Keratinocyte (primary cell): ENCODE data around the gene CDCP1. TPM values are rescaled to one million over a fixed set of nuclear protein-coding genes. Genes with fewer than 3 reads are reported as not detected.
A peak's percentile ranks its signal among the peaks of the same experiment; 100 is the strongest.

ENCODE experiments used
- DNase-seq: peaks from one replicate; pipeline ENCODE4 v3.0.0-alpha.2; 2011; ENCODE audit warnings: low read depth, missing footprints, low spot score
- FAIRE-seq: peaks from 2 replicates; lab custom pipeline; 2011; peaks lifted over from hg19 to GRCh38; lab: Jason Lieb, UNC
- H2AFZ ChIP-seq: 2 replicates; pipeline ENCODE4 v1.6.0; 2012; ENCODE audit warnings: low read length, control low read depth, inconsistent platforms; ENCODE audit not compliant: control insufficient read depth
- H3K27ac ChIP-seq: 2 replicates; pipeline ENCODE4 v1.5.1; 2011; ENCODE audit warnings: low read length; ENCODE audit not compliant: control insufficient read depth, insufficient read depth
- H3K27me3 ChIP-seq: 3 replicates; pipeline ENCODE4 v1.6.0; 2011; ENCODE audit warnings: low read length; ENCODE audit not compliant: control insufficient read depth, insufficient read depth; ENCODE audit errors: extremely low read depth
- H3K36me3 ChIP-seq, 2 experiments: 2 replicates in 1 of 2; 3 replicates in 1 of 2; pipeline ENCODE4 v1.5.1; 2011; ENCODE audit warnings: low read length in 2 of 2, mild to moderate bottlenecking in 1 of 2; ENCODE audit not compliant: control insufficient read depth in 2 of 2, insufficient read depth in 2 of 2; ENCODE audit errors: extremely low read depth in 1 of 2
- H3K4me1 ChIP-seq: 3 replicates; pipeline ENCODE4 v1.5.1; 2011; ENCODE audit warnings: low read length; ENCODE audit not compliant: control insufficient read depth, insufficient read depth; ENCODE audit errors: extremely low read depth
- H3K4me2 ChIP-seq: 3 replicates; pipeline ENCODE4 v1.6.0; 2011; ENCODE audit warnings: low read depth, low read length; ENCODE audit not compliant: control insufficient read depth, insufficient read depth; ENCODE audit errors: extremely low read depth
- H3K4me3 ChIP-seq, 3 experiments: fragments of 200-600 bp in 1 of 3; sonication (generic) in 1 of 3; 2 replicates in 2 of 3; 3 replicates in 1 of 3; pipeline ENCODE4 v1.5.1; 2011 to 2016; ENCODE audit warnings: low read length in 3 of 3, mild to moderate bottlenecking in 3 of 3, control low read depth in 2 of 3, inconsistent platforms in 1 of 3, low read depth in 1 of 3, mixed read lengths in 1 of 3, mixed run types in 1 of 3, moderate library complexity in 1 of 3; ENCODE audit not compliant: control insufficient read depth in 2 of 3, insufficient read depth in 2 of 3; ENCODE audit errors: extremely low read depth in 1 of 3
- H3K79me2 ChIP-seq: 2 replicates; pipeline ENCODE4 v1.6.0; 2012; ENCODE audit warnings: low read length; ENCODE audit not compliant: control insufficient read depth, insufficient read depth
- H3K9ac ChIP-seq: 3 replicates; pipeline ENCODE4 v1.6.0; 2011; ENCODE audit warnings: low read length; ENCODE audit not compliant: control insufficient read depth, insufficient read depth; ENCODE audit errors: extremely low read depth
- H3K9me1 ChIP-seq: 3 replicates; pipeline ENCODE4 v1.6.0; 2011; ENCODE audit warnings: low read length; ENCODE audit not compliant: control insufficient read depth, insufficient read depth; ENCODE audit errors: extremely low read depth
- H3K9me3 ChIP-seq: 2 replicates; pipeline ENCODE4 v1.5.1; 2012; ENCODE audit warnings: low read depth, low read length; ENCODE audit not compliant: control insufficient read depth
- H4K20me1 ChIP-seq: 3 replicates; pipeline ENCODE4 v1.6.0; 2011; ENCODE audit warnings: low read length; ENCODE audit not compliant: control insufficient read depth, insufficient read depth; ENCODE audit errors: extremely low read depth
- CTCF ChIP-seq, 3 experiments: IDR thresholded peaks in 1 of 3; conservative IDR thresholded peaks in 1 of 3; optimal IDR thresholded peaks in 1 of 3; 2 replicates in 2 of 3; 3 replicates in 1 of 3; pipeline versions ENCODE3 to v1.5.1; 2011; ENCODE audit warnings: low read length in 3 of 3, mild to moderate bottlenecking in 3 of 3, moderate library complexity in 2 of 3, control low read depth in 1 of 3, inconsistent platforms in 1 of 3; ENCODE audit not compliant: insufficient read depth in 2 of 3; ENCODE audit errors: extremely low read depth in 1 of 3
- EZH2 ChIP-seq: IDR thresholded peaks from one replicate; pipeline ENCODE4 v1.6.1; 2012; ENCODE audit warnings: inconsistent platforms, mild to moderate bottlenecking, low read length, moderate library complexity
- dilution Hi-C: fragments of 300-500 bp; cut with MboI; formaldehyde crosslinking; loops from one replicate; pipeline ENCODE4 v1.7.0; 2020; ENCODE audit warnings: low sequenced_read_pairs; ENCODE audit not compliant: extremely low pct_ligation_motif_present
- polyA plus RNA-seq, 5 experiments: library from polyadenylated mRNA; depleted of rRNA in 3 of 5; stranded (reverse) in 3 of 5; stranded (forward) in 1 of 5; unstranded in 1 of 5; fragments of >200 nt; gene quantifications; 1 replicate in 1 of 5; 2 replicates in 3 of 5; 3 replicates in 1 of 5; pipeline versions ENCODE4 v1.2.1 to v1.2.3, GENCODE V29; 2011 to 2012; ENCODE audit warnings: missing spikeins in 2 of 5, low read depth in 1 of 5, low replicate concordance in 1 of 5

The CDCP1 gene
- polyA plus RNA-seq, 1 donor (not counting 4 experiments of a cell fraction or from before 2014, with no cell fraction given), result 85.8 TPM

- peaks cover 22% of the 10 kb centered on the region for H3K9me1 ChIP-seq
- DNase-seq (no peak), FAIRE-seq (peak; percentile 90)
- peak overlapping the region; percentile 99 for H3K27ac ChIP-seq
- H3K9ac ChIP-seq, result peak overlapping the region; percentile 76
- no peak overlapping the region for H2AFZ ChIP-seq
- peaks cover 11 to 52% of the 10 kb centered on the region in 2 experiments for H3K36me3 ChIP-seq
- peaks cover 32% of the 10 kb centered on the region for H4K20me1 ChIP-seq
- dilution Hi-C loops, result no loop called here
- TF ChIP-seq EZH2 (no peak), CTCF (optimal IDR thresholded peaks at IDR 0.05 in 1 of 3, IDR thresholded peaks at IDR 0.05 in 1 of 3, conservative IDR thresholded peaks at IDR 0.05 in 1 of 3; ENCODE audit: extremely low read depth in 1 of 3, insufficient read depth in 2 of 3, low read length in 3 of 3) (no peak)
- H3K4me3 ChIP-seq, result peak overlapping the region in 1 of 3 experiments; percentile 8
- peaks cover 85% of the 10 kb centered on the region for H3K4me1 ChIP-seq
- no peaks in the 10 kb centered on the region for H3K9me3 ChIP-seq
- H3K27me3 ChIP-seq, result no peaks in the 10 kb centered on the region
- peaks cover 77% of the 10 kb centered on the region for H3K79me2 ChIP-seq
- H3K4me2 ChIP-seq, result peak overlapping the region; percentile 80
These were observed 23.1 kb downstream of the CDCP1 start for GRCh38 chr3:45123030-45123429.

GRCh38 chr3:45120359-45121158 is 25.6 kb downstream of the CDCP1 start:
- Histone ChIP-seq H4K20me1 (peaks cover 18% of the 10 kb centered on the region), H3K9me1 (peaks cover 18% of the 10 kb centered on the region), H3K9me3 (no peaks in the 10 kb centered on the region), H3K79me2 (peaks cover 65% of the 10 kb centered on the region), H3K9ac (peak overlapping the region; percentile 29), H3K27ac (peak overlapping the region; percentile 77), H3K27me3 (no peaks in the 10 kb centered on the region), H2AFZ (no peak overlapping the region), H3K36me3 (peaks cover 14 to 48% of the 10 kb centered on the region in 2 experiments), H3K4me3 (peak overlapping the region in 1 of 3 experiments; percentile 16), H3K4me1 (peaks cover 64% of the 10 kb centered on the region), H3K4me2 (peak overlapping the region; percentile 33)
- TF ChIP-seq CTCF (optimal IDR thresholded peaks at IDR 0.05 in 1 of 3, IDR thresholded peaks at IDR 0.05 in 1 of 3, conservative IDR thresholded peaks at IDR 0.05 in 1 of 3; ENCODE audit: extremely low read depth in 1 of 3, insufficient read depth in 2 of 3, low read length in 3 of 3), result no peak
- TF ChIP-seq EZH2, result no peak
- no peak for DNase-seq
- dilution Hi-C loops, result no loop called here
- FAIRE-seq, result peak; percentile 90
